Right lobe of liver (tissue), 6 donors: ENCODE results near the gene CLNK. TPM values are rescaled to one million over a fixed set of nuclear protein-coding genes. Genes with fewer than 3 reads are reported as not detected.

Source experiments
- ATAC-seq, 4 donors: fragments of 200-7000 bp; cut with Tn5 transposase; one replicate each; pipeline ENCODE4 v1.9.1; 2020; ENCODE audit warnings: mild to moderate bottlenecking in 4 of 4, moderate library complexity in 4 of 4
- DNase-seq, 3 donors: peaks; one replicate each; pipeline ENCODE4 v3.0.0-alpha.2; 2020
- H3K27ac ChIP-seq, 3 donors: fragments of 200-600 bp; one replicate each; pipeline ENCODE4 v1.8.0; 2022
- H3K27me3 ChIP-seq, 2 donors: fragments of 200-600 bp; one replicate each; pipeline ENCODE4 v1.8.0; 2022
- H3K36me3 ChIP-seq, 4 donors: fragments of 200-600 bp; sonication (generic) in 1 of 4; one replicate each; pipeline versions ENCODE4 v1.5.1 to v1.8.0; 2017 to 2022; ENCODE audit warnings: control low read depth in 1 of 4
- H3K4me1 ChIP-seq, 4 donors: fragments of 200-600 bp; sonication (generic) in 1 of 4; one replicate each; pipeline versions ENCODE4 v1.5.1 to v1.8.0; 2017 to 2022; ENCODE audit warnings: control low read depth in 1 of 4
- H3K4me3 ChIP-seq, 3 donors: fragments of 200-600 bp; one replicate each; pipeline ENCODE4 v1.8.0; 2022
- H3K9me3 ChIP-seq, 4 donors: fragments of 200-600 bp; sonication (generic) in 1 of 4; one replicate each; pipeline versions ENCODE4 v1.5.1 to v1.8.0; 2017 to 2022; ENCODE audit warnings: control low read depth in 1 of 4
- CTCF ChIP-seq, 4 donors: fragments of 200-600 bp in 3 of 4; fragments of 450-650 bp in 1 of 4; IDR thresholded peaks; one replicate each; pipeline versions ENCODE4 v1.5.1 to v1.8.0; 2016 to 2022; ENCODE audit warnings: antibody characterized with exemption in 4 of 4, mild to moderate bottlenecking in 2 of 4
- POLR2A ChIP-seq: fragments of 450-650 bp; IDR thresholded peaks from one replicate; pipeline ENCODE4 v1.6.1; 2017; ENCODE audit warnings: antibody characterized with exemption, mild to moderate bottlenecking
- WGBS: methylation state at CpG from one replicate; pipeline ENCODE4 v1.1.6; 2018; ENCODE audit warnings: low coverage, low lambda C conversion rate; ENCODE audit not compliant: insufficient coverage; ENCODE audit errors: missing lambda C conversion rate; 5-methylcytosine and 5-hydroxymethylcytosine counted together
- intact Hi-C, 2 donors: fragments of 100-400 bp; cut with DNase I; formaldehyde crosslinking; loops; one replicate each; pipeline versions ENCODE4 v1.11.2 to v1.14.1; 2022
- total RNA-seq, 6 experiments: library from RNA; depleted of rRNA in 2 of 6; stranded (reverse); fragments of >200 nt in 2 of 6; fragmentation: NEBNext Ultra II Directional in 3 of 6; extraction: Animal tissue kit (Norgen Biotek cat#: 25700) in 3 of 6; gene quantifications; one replicate each; pipeline versions ENCODE4 v1.1.0 to v1.2.4, GENCODE V29; 2016 to 2023
- donor health status: DM: no; HTN: yes; CAD: no.
- donor health status: DM: no; HTN: no; CAD: no.
- donor health status: DM: no; HTN: no; CAD: no.
- donor health status: DM: no; HTN: yes; CAD: no.
- donor health status: DM: no; HTN: yes; CAD: no.

CLNK gene
- total RNA-seq, 6 experiments from 2014 or later, result not detected

- H3K27ac ChIP-seq, result no peak overlapping the region
- H3K9me3 ChIP-seq, result no peaks in the 10 kb centered on the region
- ATAC-seq, result no peak
- WGBS, result 52% methylated on average over 7 of the region's 10 CpGs
- H3K4me1 ChIP-seq, result no peaks in the 10 kb centered on the region
- H3K27me3 ChIP-seq, result no peaks in the 10 kb centered on the region
- intact Hi-C loops, result no loop called here
- no peak for TF ChIP-seq CTCF (IDR thresholded peaks at IDR 0.05)
- no peak overlapping the region for H3K4me3 ChIP-seq
- H3K36me3 ChIP-seq, result no peaks in the 10 kb centered on the region
- DNase-seq, result no peak
These were observed 75.9 kb downstream of the CLNK start for GRCh38 chr4:10608501-10609219.

- Histone ChIP-seq H3K4me1 (no peaks in the 10 kb centered on the region), H3K27me3 (no peaks in the 10 kb centered on the region), H3K4me3 (no peak overlapping the region), H3K27ac (no peak overlapping the region), H3K9me3 (no peaks in the 10 kb centered on the region), H3K36me3 (no peaks in the 10 kb centered on the region)
- DNase-seq (no peak), ATAC-seq (no peak)
- TF ChIP-seq CTCF (IDR thresholded peaks at IDR 0.05), result no peak
- TF ChIP-seq POLR2A, result no peak
- WGBS, result 65% methylated on average over 3 of the region's 3 CpGs
- intact Hi-C loops, result no loop called here
These were observed 77.4 kb downstream of the CLNK start for GRCh38 chr4:10607206-10607605.

GRCh38 chr4:10606483-10607155, 77.9 kb downstream of the CLNK start:
- H3K27ac ChIP-seq, result no peak overlapping the region
- no peaks in the 10 kb centered on the region for H3K36me3 ChIP-seq
- ATAC-seq, result no peak
- 67% methylated on average over 5 of the region's 5 CpGs for WGBS
- intact Hi-C loops, result no loop called here
- no peak for DNase-seq
- H3K27me3 ChIP-seq, result no peaks in the 10 kb centered on the region
- no peak overlapping the region for H3K4me3 ChIP-seq
- no peaks in the 10 kb centered on the region for H3K4me1 ChIP-seq
- TF ChIP-seq POLR2A, result no peak
- TF ChIP-seq CTCF (IDR thresholded peaks at IDR 0.05), result no peak
- no peaks in the 10 kb centered on the region for H3K9me3 ChIP-seq

GRCh38 chr4:10605746-10606482, 78.7 kb downstream of the CLNK start:
- TF ChIP-seq POLR2A, result no peak
- TF ChIP-seq CTCF (IDR thresholded peaks at IDR 0.05), result no peak
- Histone ChIP-seq H3K27me3 (no peaks in the 10 kb centered on the region), H3K4me3 (no peak overlapping the region), H3K4me1 (no peaks in the 10 kb centered on the region), H3K9me3 (no peaks in the 10 kb centered on the region), H3K36me3 (no peaks in the 10 kb centered on the region), H3K27ac (no peak overlapping the region)
- intact Hi-C loops, result no loop called here
- DNase-seq, result no peak
- no peak for ATAC-seq
- WGBS, result 64% methylated on average over 5 of the region's 5 CpGs
